ENCODE measurements around the gene SLC49A3. TPM values are rescaled to one million over a fixed set of nuclear protein-coding genes. Genes with fewer than 3 reads are reported as not detected.

The SLC49A3 gene
- total and polyA plus RNA-seq, 2 experiments from 2014 or later, result 1.3 to 3.7 TPM

GRCh38 chr4:673349-674091 is 15.4 kb downstream of the SLC49A3 start:
- peak overlapping the region; percentile 94 for H3K4me2 ChIP-seq
- H3K27ac Mint-ChIP-seq, result peak overlapping the region; percentile 97
- TF ChIP-seq POLR2AphosphoS5 (IDR thresholded peaks at IDR 0.05; ENCODE audit: low read depth) (no peak), CTCF (conservative IDR thresholded peaks at IDR 0.05; ENCODE audit: low read depth in 2 of 2) (no peak), NANOG (IDR thresholded peaks at IDR 0.05; ENCODE audit: borderline replicate concordance) (no peak), EZH2 (IDR thresholded peaks at IDR 0.05; ENCODE audit: low read depth, unreplicated experiment) (no peak), JUNB (IDR thresholded peaks at IDR 0.05; ENCODE audit: unreplicated experiment) (no peak), STAT1 (IDR thresholded peaks at IDR 0.05; ENCODE audit: unreplicated experiment) (no peak), ZNF114 (CRISPR knock-in tag; IDR thresholded peaks at IDR 0.05) (no peak), ETS1 (IDR thresholded peaks at IDR 0.05) (no peak), CREB1 (CRISPR knock-in tag; IDR thresholded peaks at IDR 0.05; ENCODE audit: low read depth) (no peak), REST (IDR thresholded peaks at IDR 0.05; ENCODE audit: unreplicated experiment) (no peak), ZNF462 (CRISPR knock-in tag; IDR thresholded peaks at IDR 0.05) (no peak), ZNF331 (CRISPR knock-in tag; IDR thresholded peaks at IDR 0.05; ENCODE audit: low read depth) (no peak), EZH2phosphoT487 (IDR thresholded peaks at IDR 0.05; ENCODE audit: unreplicated experiment) (no peak)
- peaks cover 6% of the 10 kb centered on the region for H3K4me1 Mint-ChIP-seq
- H3K4me1 ChIP-seq (ENCODE audit: insufficient read depth), result peaks cover 6% of the 10 kb centered on the region
- H4K20me1 ChIP-seq (replicated peaks; ENCODE audit: insufficient read depth), result no peaks in the 10 kb centered on the region; the same call in 1 of the 2 replicates
- DNase-seq (ENCODE audit: low spot score) (peak; percentile 44), ATAC-seq (peak; percentile 7)
- peaks cover 19% of the 10 kb centered on the region for H3K27me3 Mint-ChIP-seq (ENCODE audit: insufficient read depth, low read depth, poor library complexity)
- peak overlapping the region; percentile 93 for H3K4me3 Mint-ChIP-seq
- H3K36me3 ChIP-seq (ENCODE audit: insufficient read depth), result peaks cover 20% of the 10 kb centered on the region
- H3K4me3 ChIP-seq, result peak overlapping the region; percentile 96
- peaks cover 3% of the 10 kb centered on the region; the same call in 1 of the 3 replicates for H3K9me3 Mint-ChIP-seq
- no peak overlapping the region for H2AFZ ChIP-seq
- peaks cover 12% of the 10 kb centered on the region for H3K79me2 ChIP-seq (replicated peaks; ENCODE audit: insufficient read depth)
- peaks cover 33% of the 10 kb centered on the region for H3K36me3 Mint-ChIP-seq (ENCODE audit: low read depth)
- peak overlapping the region; percentile 81 for H3K27ac ChIP-seq (ENCODE audit: low read depth)
- peaks cover 13% of the 10 kb centered on the region for H3F3A ChIP-seq (replicated peaks; ENCODE audit: low read depth)
- no peaks in the 10 kb centered on the region for H3K27me3 ChIP-seq (ENCODE audit: insufficient read depth)
- no peaks in the 10 kb centered on the region for H3K9me2 ChIP-seq (ENCODE audit: insufficient read depth)
